ENCODE measurements around the gene SRCAP.

Gene SRCAP

DNA sequence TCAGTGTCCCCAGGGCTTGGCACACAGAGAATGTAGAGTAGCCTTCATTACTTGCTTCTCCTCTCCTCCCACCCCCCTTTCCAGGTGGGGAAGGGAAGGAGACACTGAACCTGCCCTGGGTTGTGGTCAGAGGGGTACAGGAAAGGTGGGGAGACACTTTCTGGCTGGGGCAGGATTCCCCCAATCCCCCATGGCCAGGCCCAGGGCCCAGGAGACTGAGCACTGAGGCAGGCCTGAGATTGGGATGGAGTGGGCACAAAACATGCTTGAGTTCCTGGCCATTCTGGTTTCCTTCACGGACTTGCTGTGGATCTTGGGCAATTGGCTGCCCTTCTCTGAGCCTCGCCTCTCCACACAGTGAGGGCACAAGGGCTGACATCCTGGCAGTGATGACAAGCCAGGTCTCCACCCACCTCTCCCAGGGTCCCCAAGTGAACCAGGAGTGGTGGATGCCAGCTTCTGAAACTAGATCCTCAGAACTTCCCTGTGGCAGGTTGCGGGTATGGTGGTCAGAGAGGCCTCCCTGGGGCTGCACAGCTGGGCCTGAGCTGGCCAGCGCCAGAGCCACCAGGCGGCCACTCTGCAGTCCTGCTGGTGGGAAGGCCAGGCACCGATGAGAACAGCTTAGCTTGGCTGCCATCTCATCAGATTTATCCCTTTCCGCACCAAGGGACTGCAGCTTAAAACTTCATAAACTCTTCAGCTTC, 78.8 kb downstream of the SRCAP start:
- DNase-seq (ENCODE audit: low read depth) = no peak

DNA sequence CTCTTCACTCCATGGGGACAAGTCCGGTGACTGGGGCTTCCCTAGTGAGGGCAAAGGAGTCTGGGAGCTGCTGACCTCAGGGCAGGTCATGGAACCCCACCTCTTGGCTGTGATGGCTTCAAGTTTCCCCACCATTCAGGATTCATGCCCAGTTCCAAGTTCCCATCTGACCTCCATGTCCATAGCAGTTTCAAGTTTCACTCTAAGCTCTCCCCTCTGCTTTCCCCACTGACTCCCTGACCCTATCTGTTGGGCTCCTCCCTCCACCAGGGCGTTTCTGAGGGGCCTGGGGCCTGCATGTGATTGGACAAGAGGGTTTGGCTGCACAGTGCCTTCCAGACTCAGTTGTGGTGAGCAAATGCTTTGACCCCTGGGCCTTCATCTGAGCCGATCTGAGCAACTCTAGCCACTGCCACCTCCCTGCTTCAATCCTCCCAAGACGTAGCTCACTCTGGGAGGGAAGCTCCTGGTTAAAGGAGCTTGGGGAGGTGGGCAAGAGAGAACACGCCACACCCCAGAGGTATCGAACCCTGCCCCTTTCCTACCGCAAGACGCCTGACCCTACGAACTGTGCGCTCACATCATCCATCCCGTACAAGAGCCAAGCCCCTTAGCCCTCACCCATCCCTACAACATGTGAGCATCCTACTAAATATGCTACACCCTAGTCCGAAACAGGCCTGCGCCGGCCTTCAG, 79.7 kb downstream of the SRCAP start:
- no peak for DNase-seq (ENCODE audit: low read depth)

DNA sequence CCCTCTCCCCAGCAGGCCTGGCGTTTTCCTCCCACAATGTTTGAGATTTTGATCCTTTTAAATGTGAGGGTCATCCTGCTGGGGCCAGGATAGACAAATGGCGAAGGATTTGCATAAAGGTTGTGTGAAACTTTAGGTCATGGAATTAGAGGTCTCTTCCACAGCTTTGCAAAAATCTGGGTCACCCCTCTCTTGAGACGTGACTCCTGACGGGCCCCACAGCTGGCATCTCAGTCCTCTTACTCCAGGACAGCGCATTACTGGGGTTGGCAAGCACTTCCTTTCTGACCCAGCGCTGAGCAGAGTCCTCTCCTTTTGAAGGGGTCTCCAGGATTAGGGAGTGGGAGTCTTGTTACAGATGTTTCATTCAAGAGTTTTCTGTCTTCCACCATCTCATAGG, 80.6 kb downstream of the SRCAP start:
- DNase-seq (ENCODE audit: low read depth) = no peak

DNA sequence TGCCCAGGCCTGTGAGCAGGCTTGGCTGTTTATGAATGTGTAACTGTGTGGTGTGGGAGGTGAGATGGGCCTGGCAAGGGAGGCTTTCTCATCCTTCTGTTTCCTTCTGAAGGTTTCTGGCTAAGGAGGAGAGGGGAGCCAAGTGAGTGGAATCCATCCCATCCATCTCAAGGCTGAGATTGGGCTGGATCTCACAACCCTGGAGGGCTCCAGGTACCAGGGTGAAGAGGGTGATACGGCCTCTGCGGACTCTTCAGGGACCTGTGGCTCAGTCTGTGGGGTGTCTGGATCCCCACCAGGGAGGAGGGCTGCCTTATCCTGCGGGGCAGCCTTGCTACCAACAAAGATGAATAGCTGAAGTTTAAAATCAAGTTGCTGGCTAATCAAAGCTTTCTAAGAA, 81.0 kb downstream of the SRCAP start:
- no peak for DNase-seq (ENCODE audit: low read depth)

DNA sequence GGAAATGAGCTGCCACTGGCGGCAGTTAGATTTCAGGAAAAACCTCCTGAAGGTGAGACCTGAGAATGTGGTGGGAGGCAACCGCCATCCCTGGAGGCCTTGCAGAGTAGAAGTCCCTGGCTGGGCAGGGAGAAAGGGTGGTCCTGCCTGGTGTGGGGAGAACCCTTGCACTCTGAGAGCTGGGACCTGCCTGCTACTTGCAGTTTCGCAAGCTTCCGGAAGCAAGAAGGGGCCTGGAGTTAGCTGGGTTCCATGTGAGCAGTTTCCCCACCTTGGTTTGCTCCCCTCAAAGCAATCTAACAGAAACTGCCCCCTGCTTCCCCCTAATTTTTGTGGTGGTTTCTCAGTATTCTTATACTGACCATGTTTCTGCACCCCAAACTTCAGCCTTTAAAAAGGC, 81.6 kb downstream of the SRCAP start:
- DNase-seq (ENCODE audit: low read depth) = no peak

DNA sequence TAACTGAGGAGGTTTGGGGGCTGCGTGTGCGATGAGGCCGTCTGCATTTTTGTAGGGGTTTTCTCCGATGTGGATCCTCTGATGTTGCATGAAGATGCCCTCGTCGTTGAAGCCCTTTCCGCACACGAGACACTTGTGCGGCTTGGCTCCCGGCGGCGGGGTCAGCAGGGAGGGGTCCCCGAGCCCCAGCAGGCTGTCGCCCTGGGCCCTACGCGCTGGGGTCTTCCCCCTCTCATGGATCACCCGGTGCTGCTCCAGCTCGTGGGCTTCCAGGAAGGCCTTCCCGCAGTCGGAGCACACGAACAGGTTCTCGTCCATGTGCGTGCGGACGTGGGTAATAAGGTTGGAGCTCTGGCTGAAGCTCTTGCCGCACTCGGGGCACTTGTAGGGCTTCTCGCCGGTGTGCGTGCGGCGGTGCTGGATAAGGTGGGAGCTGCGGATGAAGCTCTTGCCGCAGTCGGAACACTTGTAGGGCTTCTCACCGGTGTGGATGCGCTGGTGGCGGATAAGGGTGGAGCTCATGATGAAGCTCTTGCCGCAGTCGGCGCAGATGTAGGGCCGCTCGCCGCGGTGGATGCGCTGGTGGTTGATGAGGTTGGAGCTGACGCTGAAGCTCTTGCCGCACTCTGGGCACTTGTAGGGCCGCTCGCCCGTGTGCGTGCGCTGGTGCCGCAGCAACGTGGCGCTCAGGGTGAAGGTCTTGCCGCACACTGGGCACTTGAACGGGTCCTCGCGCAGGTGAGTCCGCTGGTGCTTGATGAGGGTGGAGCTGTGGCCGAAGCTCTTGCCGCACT, 83.7 kb downstream of the SRCAP start:
- DNase-seq (ENCODE audit: low read depth) = no peak

DNA sequence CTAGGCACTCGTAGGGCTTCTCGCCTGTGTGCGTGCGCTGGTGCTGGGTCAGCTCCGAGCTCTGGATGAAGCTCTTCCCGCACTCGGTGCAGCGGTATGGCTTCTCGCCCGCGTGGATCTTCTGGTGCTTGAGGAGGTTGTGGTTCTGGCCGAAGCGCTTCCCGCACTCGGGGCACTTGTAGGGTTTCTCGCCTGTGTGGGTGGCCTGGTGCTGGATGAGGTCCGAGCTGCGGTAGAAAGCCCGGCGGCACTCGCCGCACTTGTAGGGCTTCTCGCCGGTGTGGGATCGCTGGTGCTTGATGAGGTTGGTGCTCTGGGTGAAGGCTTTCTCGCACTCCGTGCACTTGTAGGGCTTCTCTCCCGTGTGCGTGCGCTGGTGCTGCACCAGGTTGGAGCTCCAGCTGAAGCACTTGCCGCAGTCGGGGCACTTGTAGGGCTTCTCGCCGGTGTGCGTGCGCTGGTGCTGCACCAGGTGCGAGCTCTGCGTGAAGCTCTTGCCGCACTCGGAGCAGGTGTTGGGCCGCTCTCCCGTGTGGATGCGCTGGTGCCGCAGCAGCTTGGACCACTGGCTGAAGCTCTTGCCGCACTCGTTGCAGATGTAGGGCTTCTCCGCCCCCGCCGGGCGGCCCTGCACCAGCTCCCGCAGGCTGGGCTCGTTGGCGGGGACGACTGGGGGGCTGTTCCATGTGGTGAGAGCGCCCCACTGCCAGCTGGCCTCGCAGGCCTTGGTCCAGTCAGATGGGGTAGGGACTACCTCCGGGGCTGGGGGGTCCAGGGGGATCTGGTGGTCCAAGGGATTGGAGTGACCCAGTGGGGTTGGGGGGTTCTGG, 84.5 kb downstream of the SRCAP start:
- no peak for DNase-seq (ENCODE audit: low read depth)

DNA sequence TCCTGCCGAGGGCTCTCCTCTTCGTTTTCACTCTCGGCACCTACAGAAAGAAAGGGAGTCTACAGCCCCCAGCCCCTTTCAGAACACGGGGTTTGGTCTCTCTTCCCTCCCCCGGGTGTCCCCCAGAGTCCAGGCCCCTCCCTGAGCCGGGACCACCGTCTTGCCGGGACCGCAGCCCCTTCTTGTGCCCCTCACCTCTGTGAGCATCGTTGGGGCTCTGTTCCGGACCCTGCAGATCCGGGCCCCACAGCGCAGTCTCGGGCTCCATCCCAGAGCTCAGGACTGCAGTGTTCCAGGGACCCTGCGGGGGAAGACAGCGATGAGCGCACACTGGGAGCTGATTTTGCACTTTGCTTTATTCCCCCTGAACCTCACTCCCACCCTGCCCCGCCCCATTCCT, 85.2 kb downstream of the SRCAP start:
- DNase-seq (ENCODE audit: low read depth) = no peak

DNA sequence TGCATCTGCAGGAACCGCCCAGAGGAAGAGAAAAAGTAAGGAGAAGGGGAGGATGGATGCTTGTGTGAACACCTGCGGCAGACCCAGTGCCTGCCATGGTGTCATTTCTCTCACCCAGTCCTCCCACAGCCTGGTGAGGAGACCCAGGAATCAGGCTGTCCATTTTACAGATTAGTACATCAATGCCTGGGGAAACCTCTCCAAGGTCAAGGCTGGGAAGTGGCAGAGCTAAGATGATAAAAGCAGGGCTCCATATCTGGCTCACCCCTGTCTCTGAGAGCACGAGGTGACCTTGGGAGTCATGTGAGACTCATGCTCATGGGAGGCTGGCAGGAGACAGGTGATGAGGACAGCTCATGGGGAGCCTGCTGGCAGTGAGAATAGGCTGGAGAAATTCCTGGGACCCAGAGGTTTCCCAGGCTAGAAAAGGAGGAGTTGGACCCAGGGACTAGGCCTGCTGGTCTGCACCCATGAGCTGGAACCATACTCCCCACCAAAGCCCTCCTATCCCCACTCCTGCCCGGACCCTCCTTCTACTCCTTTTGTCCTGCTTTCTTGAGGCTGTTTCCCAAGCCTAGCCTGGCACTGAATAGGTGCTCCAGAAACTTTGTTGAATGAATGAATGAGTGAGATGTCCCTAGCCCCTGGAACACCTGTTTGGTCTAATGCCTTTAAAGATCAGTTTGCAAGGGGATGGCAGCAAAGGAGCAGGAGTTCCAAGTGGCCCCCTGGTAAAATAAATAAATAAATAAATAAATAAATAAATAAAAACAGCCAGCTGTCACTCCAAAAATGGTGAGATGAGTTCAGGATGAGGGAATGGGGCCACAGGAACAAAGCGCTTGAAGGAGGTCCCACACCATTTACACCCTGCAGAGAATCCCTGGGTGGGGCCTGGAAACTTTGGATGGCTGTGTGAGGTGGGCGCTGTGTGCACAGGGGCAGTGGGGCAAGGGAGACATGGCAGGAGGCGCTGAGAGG, 86.4 kb downstream of the SRCAP start:
- peak; percentile 13 for DNase-seq (ENCODE audit: low read depth)

DNA sequence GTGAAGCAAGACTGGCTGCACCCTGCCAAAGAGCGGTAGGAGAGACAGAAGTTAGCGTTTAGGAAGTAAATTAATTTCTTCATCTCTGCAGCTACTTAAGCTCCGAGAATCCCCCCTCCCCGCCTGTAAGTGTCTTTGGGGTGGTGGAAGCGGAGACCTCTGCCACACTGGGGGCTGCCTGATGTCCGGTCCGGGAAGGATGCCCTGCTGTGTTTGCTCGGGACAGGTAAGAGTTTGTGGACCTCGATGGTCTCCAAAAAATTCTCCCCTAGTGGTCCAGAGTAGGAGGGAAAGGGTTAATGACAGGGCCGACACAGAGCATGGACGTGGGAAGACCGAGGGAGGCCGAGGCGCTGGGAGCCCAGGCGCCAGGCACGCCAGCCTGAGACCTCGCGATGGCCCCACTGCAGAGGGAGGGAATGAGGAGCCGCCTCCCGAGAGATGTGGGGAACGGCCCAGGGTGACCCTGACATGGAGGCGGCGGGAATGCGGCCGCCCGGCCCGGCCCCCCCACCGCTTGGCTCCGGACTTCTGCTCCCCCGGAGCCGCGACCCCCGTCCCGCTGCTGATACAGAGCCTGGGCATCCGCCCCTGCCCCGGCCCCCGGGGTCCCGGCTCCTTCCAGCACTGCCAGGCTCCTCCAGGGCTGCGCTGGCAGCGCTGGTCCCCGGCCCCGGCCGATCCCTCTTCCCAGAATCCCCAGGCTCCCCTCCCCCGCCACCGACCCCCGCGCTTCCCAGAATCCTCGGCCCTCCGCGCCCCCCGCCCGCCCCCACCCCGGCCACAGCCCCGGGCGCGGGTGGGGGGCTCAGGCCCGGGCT, 87.4 kb downstream of the SRCAP start:
- peak; percentile 78 for DNase-seq (ENCODE audit: low read depth)

DNA sequence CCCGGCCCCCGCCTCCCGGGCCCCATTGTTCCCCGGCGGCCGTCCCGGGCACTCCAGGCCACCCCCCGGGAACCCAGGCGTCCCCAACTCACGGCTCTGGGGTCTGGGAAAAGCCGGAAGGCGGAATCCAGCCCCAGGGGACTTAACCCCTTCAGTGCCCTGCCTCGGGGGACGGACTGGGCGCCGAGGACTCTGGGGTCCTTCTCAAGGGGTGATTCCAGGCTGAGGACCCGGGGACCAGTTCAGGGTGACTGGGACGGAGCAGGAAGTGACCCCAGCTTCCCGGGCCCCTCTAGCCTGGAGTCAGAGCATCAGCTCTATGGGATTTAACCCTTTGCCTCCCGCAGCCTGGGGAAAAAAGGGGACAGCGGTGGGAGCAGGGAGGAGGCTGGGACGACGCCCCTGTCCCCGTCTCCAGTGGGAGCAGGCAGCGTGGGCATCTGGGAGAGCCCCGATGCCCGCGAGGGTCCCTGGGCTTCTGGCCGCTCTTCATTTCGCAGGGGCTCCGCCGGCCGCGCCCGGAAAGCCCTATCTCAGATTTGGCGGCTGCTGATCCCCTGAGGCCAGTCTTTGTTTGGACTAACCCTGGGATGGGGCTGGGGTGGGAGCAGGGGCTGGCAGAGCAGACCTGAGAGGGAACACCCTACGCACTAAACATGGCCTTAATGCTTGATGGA, 88.1 kb downstream of the SRCAP start, which contains the start of gene ZNF629:
Gene ZNF629 (minus strand): TSS at position 270 of the 677 bp plus-strand sequence. CDS start 2,723 bp downstream, outside the sequence.
- DNase-seq (ENCODE audit: low read depth) = peak; percentile 82

DNA sequence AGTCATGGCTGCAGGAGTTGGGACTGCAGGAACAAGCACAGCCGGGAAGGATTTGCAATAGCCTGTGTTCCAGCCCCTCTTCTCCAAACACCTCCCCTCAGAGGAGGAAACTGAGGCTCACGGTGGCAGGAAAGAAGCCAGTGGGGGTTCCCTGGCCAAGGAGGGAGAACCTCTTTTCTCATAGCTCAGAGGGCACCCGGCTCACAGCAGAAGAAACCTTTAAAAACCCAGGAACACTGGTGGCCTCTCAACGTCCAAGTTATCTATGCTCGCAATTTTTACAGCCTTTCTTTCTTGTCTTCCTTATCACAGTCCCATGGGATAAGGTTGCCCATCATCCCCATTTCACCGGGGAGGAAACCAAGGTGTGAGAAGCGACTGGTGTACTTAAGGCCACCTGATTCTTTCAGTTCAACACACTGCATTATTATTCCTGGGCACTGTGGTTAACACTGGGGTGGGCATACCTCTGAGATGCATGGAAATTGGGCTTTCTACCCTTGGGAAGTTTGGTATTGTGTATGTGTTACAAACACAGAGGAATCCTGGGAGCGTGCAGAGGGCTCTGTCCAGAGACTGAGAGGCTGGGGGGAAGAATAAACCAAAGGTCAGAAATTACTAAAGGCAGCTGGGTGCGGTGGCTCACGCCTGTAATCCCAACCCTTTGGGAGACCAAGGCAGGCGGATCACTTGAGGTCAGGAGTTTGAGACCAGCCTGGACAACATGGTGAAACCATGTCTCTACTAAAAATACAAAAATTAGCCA, 88.8 kb downstream of the SRCAP start:
- no peak for DNase-seq (ENCODE audit: low read depth)

Data from ELR (cell line).